Peyer's patch (tissue), 4 donors: Measurements from ENCODE around the gene WWP2. TPM values are rescaled to one million over a fixed set of nuclear protein-coding genes. Genes with fewer than 3 reads are reported as not detected.

Source experiments
- DNase-seq, 3 donors: peaks; one replicate each; pipeline ENCODE4 v3.0.0-alpha.2; 2017 to 2019
- H3K27ac ChIP-seq, 4 donors: fragments of 200-600 bp; sonication (generic); one replicate each; pipeline ENCODE4 v1.5.1; 2016 to 2019
- H3K27me3 ChIP-seq, 2 donors: fragments of 200-600 bp; sonication (generic); one replicate each; pipeline ENCODE4 v1.5.1; 2019
- H3K36me3 ChIP-seq, 3 donors: fragments of 200-600 bp; sonication (generic); one replicate each; pipeline ENCODE4 v1.5.1; 2016 to 2019
- H3K4me1 ChIP-seq, 4 donors: fragments of 200-600 bp; sonication (generic); one replicate each; pipeline ENCODE4 v1.5.1; 2016 to 2019
- H3K4me3 ChIP-seq, 4 donors: fragments of 200-600 bp; sonication (generic); 1 replicate in 3 of 4; 2 replicates in 1 of 4; pipeline ENCODE4 v1.5.1; 2016 to 2019; ENCODE audit warnings: mild to moderate bottlenecking in 1 of 4
- H3K9me3 ChIP-seq, 4 donors: fragments of 200-600 bp; sonication (generic); one replicate each; pipeline ENCODE4 v1.5.1; 2016 to 2019; ENCODE audit warnings: mild to moderate bottlenecking in 1 of 4
- CTCF ChIP-seq, 6 experiments: fragments of 450-650 bp in 4 of 6; fragments of 200-600 bp in 2 of 6; sonication (generic) in 1 of 6; IDR thresholded peaks; one replicate each; pipeline ENCODE4 v1.5.1; 2017 to 2019; ENCODE audit warnings: antibody characterized with exemption in 6 of 6, mild to moderate bottlenecking in 3 of 6, moderate library complexity in 1 of 6
- POLR2A ChIP-seq, 2 donors: fragments of 450-650 bp; IDR thresholded peaks; one replicate each; pipeline ENCODE4 v1.5.1; 2017; ENCODE audit warnings: antibody characterized with exemption in 2 of 2, mild to moderate bottlenecking in 2 of 2, moderate library complexity in 2 of 2
- total RNA-seq, 4 donors: library from RNA; depleted of rRNA; stranded (reverse); fragments of >200 nt; gene quantifications; one replicate each; pipeline ENCODE4 v1.1.0, GENCODE V29; 2016

Gene WWP2
- 100 to 1,000 TPM in 3 of 4 donors, 10 to 100 TPM in 1; 93.5 to 199 (median 111) TPM for total RNA-seq

- H3K27ac ChIP-seq = peak within 1 kb of the TSS; percentile 87 to 93 (median 90)
- no peaks in the 10 kb centered on the region for H3K27me3 ChIP-seq
- no peaks in the 10 kb centered on the region for H3K9me3 ChIP-seq
- H3K4me3 ChIP-seq = peak within 1 kb of the TSS; percentile 78 to 95 (median 90)
- peak; percentile 74 to 89 (median 89) for DNase-seq
- no peaks in the 10 kb centered on the region for H3K36me3 ChIP-seq
- peaks cover 0 to 14% (median 3%) of the 10 kb centered on the region in 4 donors for H3K4me1 ChIP-seq
- TF ChIP-seq POLR2A (IDR thresholded peaks at IDR 0.05) (peak; percentile 81 to 82), CTCF (IDR thresholded peaks at IDR 0.05) (peak in 3 of 6 experiments; percentile 7 to 25 (median 8))
Observed at GRCh38 chr16:69761983-69762813, at the start of gene WWP2. TSS of gene WWP2 (plus strand) at chr16:69762332. CDS start at chr16:69787011, 24,679 bp downstream.

- H3K27ac ChIP-seq = no peak overlapping the region
Observed at GRCh38 chr16:69712914-69713581, 49.1 kb upstream of the WWP2 start.

DNA sequence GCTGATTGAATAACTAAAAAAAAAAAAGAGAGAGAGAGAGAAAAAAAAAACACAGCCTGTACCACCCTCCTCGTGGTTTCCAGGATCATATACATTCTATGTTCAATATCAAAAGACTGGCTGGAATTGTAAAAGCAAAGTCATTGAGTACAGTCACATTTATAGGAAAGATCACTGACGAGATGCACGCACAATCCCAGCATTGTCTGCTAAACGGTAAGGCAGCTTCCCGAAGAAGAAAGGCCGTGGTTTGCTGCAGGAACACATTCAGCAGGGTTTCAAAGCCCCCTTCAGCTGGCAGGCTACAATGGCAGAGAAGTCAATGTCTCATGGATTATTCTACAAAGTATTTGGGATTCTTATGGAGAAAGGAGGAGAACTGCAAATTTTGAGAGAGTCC is 45.1 kb upstream of the WWP2 start:
- Histone ChIP-seq H3K36me3 (peaks cover 0 to 48% (median 0%) of the 10 kb centered on the region in 3 donors), H3K27ac (no peak overlapping the region), H3K27me3 (no peaks in the 10 kb centered on the region), H3K4me3 (no peak overlapping the region), H3K4me1 (no peaks in the 10 kb centered on the region), H3K9me3 (no peaks in the 10 kb centered on the region)
- TF ChIP-seq POLR2A (IDR thresholded peaks at IDR 0.05) = no peak
- no peak for TF ChIP-seq CTCF (IDR thresholded peaks at IDR 0.05)
- DNase-seq = no peak

More at GRCh38 chr16:69712914-69713581, 49.1 kb upstream of the WWP2 start:
- Histone ChIP-seq H3K9me3 (no peaks in the 10 kb centered on the region), H3K4me3 (no peak overlapping the region), H3K4me1 (no peaks in the 10 kb centered on the region), H3K27me3 (no peaks in the 10 kb centered on the region), H3K36me3 (peaks cover 0 to 47% (median 0%) of the 10 kb centered on the region in 3 donors)
- DNase-seq = no peak
- no peak for TF ChIP-seq POLR2A (IDR thresholded peaks at IDR 0.05)
- TF ChIP-seq CTCF (IDR thresholded peaks at IDR 0.05) = no peak

GRCh38 chr16:69718111-69718764 is 43.9 kb upstream of the WWP2 start:
- no peaks in the 10 kb centered on the region for H3K4me1 ChIP-seq
- no peaks in the 10 kb centered on the region for H3K27me3 ChIP-seq
- H3K9me3 ChIP-seq = no peaks in the 10 kb centered on the region
- peaks cover 0 to 37% (median 0%) of the 10 kb centered on the region in 3 donors for H3K36me3 ChIP-seq
- no peak overlapping the region for H3K4me3 ChIP-seq
- no peak overlapping the region for H3K27ac ChIP-seq
- TF ChIP-seq CTCF (IDR thresholded peaks at IDR 0.05) (no peak), POLR2A (IDR thresholded peaks at IDR 0.05) (no peak)
- DNase-seq = no peak

DNA sequence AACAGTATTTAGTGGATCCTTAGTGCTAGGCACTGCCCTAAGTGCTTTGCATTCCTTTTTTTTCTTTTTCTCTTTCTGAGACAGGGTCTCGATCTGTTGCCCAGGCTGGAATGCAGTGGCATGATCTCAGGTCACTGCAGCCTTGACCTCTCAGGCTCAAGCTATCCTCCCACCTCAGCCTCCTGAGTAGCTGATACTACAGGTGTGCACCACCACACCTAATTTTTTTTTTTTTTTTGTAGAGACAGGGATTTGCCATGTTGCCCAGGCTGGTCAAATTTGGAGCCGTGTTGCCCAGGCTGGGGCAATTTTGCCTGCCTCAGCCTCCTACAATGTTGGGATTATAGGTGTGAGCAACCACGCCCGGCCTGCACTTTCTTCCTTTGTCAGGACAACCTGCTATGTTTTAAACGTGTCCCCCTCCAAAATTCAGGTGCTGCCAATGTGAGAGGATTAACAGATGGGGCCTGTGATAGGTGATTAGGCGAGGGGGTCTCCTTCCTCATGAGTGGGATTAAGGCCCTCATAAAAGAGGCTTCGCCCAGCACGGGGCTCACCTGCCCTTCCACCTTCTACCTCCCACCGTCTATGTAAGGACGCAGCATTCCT is 41.2 kb upstream of the WWP2 start:
- Histone ChIP-seq H3K27ac (no peak overlapping the region), H3K4me1 (peaks cover 0 to 7% (median 0%) of the 10 kb centered on the region in 4 donors), H3K36me3 (peaks cover 0 to 22% (median 0%) of the 10 kb centered on the region in 3 donors), H3K27me3 (no peaks in the 10 kb centered on the region), H3K4me3 (no peak overlapping the region), H3K9me3 (no peaks in the 10 kb centered on the region)
- TF ChIP-seq CTCF (IDR thresholded peaks at IDR 0.05) (no peak), POLR2A (IDR thresholded peaks at IDR 0.05) (no peak)
- DNase-seq = no peak
